ENCODE measurements around the gene TUBG1.

The TUBG1 gene

GRCh38 chr17:42598905-42599304 is 10.6 kb upstream of the TUBG1 start:
- TF ChIP-seq CTCF (IDR thresholded peaks at IDR 0.05; ENCODE audit: low read depth, low read length) = no peak
- H3K4me3 ChIP-seq (ENCODE audit: low read depth, low read length) = no peak overlapping the region

GRCh38 chr17:42603318-42603717 is 6.2 kb upstream of the TUBG1 start:
- no peak overlapping the region for H3K4me3 ChIP-seq (ENCODE audit: low read depth, low read length)
- TF ChIP-seq CTCF (IDR thresholded peaks at IDR 0.05; ENCODE audit: low read depth, low read length) = no peak

- no peak for TF ChIP-seq CTCF (IDR thresholded peaks at IDR 0.05; ENCODE audit: low read depth, low read length)
- peak overlapping the region; percentile 99 for H3K4me3 ChIP-seq (ENCODE audit: low read depth, low read length)
These were observed 1.7 kb upstream of the TUBG1 start for GRCh38 chr17:42607769-42608168.

- H3K4me3 ChIP-seq (ENCODE audit: low read depth, low read length) = peak overlapping the region; percentile 99
- 0 out of 2 replicates have a peak, but pooled peaks have one; percentile 27 for TF ChIP-seq CTCF (IDR thresholded peaks at IDR 0.05; ENCODE audit: low read depth, low read length)
These were observed 940 bp upstream of the TUBG1 start for GRCh38 chr17:42608305-42609181.

- peak overlapping the region; percentile 99 for H3K4me3 ChIP-seq (ENCODE audit: low read depth, low read length)
These were observed 625 bp downstream of the TUBG1 start for GRCh38 chr17:42609814-42610801.

GRCh38 chr17:42612013-42612412 is 2.5 kb downstream of the TUBG1 start:
- no peak for TF ChIP-seq CTCF (IDR thresholded peaks at IDR 0.05; ENCODE audit: low read depth, low read length)
- H3K4me3 ChIP-seq (ENCODE audit: low read depth, low read length) = no peak overlapping the region

- no peak overlapping the region for H3K4me3 ChIP-seq (ENCODE audit: low read depth, low read length)
- no peak for TF ChIP-seq CTCF (IDR thresholded peaks at IDR 0.05; ENCODE audit: low read depth, low read length)
These were observed 4.3 kb downstream of the TUBG1 start for GRCh38 chr17:42613699-42614295.

Measured in WI38 (cell line).